Activated naive CD4-positive, alpha-beta T cell treated with anti-CD3 and anti-CD28 coated beads, Interleukin-2, amount 10 ng/mL, durations not matched to agents 7 days and 5 days (primary cell): Measurements from ENCODE around the gene ARRDC2.

Source experiments
- CTCF ChIA-PET: fragments of 350-600 bp; sonication (Branson Sonifier 250); formaldehyde crosslinking; loops from one replicate; lab custom pipeline; 2021; ENCODE audit warnings: antibody characterized with exemption; lab: Charles Lee
- DNase-seq: peaks from one replicate; pipeline ENCODE4 v3.0.0-alpha.2; 2020
- H3K27ac Mint-ChIP-seq: one replicate; pipeline ENCODE4 v1.8.0; 2021; ENCODE audit warnings: mild to moderate bottlenecking, moderate library complexity, mixed read lengths
- H3K27me3 Mint-ChIP-seq: one replicate; pipeline ENCODE4 v1.8.0; 2021; ENCODE audit warnings: mild to moderate bottlenecking, mixed read lengths
- H3K36me3 Mint-ChIP-seq: one replicate; pipeline ENCODE4 v1.8.0; 2021; ENCODE audit warnings: mixed read lengths
- H3K4me1 Mint-ChIP-seq: one replicate; pipeline ENCODE4 v1.8.0; 2021; ENCODE audit warnings: mixed read lengths
- H3K4me3 Mint-ChIP-seq: one replicate; pipeline ENCODE4 v1.8.0; 2021; ENCODE audit warnings: mild to moderate bottlenecking, moderate library complexity, mixed read lengths
- H3K9me3 Mint-ChIP-seq: one replicate; pipeline ENCODE4 v1.8.0; 2021; ENCODE audit warnings: mixed read lengths

The ARRDC2 gene

GRCh38 chr19:18044825-18045304, 36.9 kb downstream of the ARRDC2 start:
- peaks cover 42% of the 10 kb centered on the region for H3K4me1 Mint-ChIP-seq
- H3K9me3 Mint-ChIP-seq, result peaks cover 7% of the 10 kb centered on the region
- H3K27me3 Mint-ChIP-seq, result peaks cover 59% of the 10 kb centered on the region
- peak overlapping the region; percentile 63 for H3K4me3 Mint-ChIP-seq
- peaks cover 9% of the 10 kb centered on the region for H3K36me3 Mint-ChIP-seq
- H3K27ac Mint-ChIP-seq, result peak overlapping the region; percentile 91
- peak; percentile 95 for DNase-seq
- CTCF ChIA-PET, result interaction anchor here (0.6 to 3.3 kb wide), 6 partner anchors 14 to 702 kb away, joined by 3 to 34 read pairs (median 5); partner anchors contain the start of gene ARRDC2

DNA sequence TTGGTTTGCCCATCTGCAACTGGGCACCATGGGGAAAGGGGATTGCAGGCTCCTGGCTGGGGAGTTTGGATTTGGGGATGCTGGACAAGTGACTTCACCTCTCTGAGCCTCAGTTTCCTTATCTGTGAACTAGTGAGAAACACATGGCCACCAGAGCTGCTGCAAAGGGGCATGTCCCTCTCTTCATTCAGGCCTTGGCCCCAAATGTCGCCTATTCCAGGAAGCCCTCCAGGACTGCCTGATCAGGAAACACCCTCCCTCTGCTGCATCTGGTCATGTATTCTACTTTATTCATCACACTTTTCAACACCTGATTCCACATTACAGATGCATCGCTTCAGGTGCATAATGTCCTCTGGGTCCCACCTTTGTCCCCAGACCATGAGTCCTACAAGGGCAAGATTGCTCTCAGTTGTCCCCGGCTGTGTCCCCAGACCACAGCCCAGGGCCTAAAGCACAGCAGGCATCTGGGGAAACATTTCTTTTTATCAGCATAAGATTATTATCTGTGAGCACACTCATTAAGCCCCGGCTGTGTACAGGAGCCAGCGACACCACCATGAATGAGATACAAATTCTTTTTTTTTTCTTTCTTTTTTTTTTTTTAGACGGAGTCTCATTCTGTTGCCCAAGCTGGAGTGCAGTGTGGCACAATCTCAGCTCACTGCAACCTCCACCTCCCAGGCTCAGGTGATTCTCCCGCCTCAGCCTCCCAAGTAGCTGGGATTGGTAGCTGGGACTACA, 37.5 kb downstream of the ARRDC2 start:
- CTCF ChIA-PET, result interaction anchor here (0.6 to 3.3 kb wide), 6 partner anchors 13 to 703 kb away, joined by 3 to 34 read pairs (median 5); partner anchors contain the start of gene ARRDC2
- Mint-ChIP-seq H3K27ac (peak overlapping the region; percentile 91), H3K4me1 (peaks cover 49% of the 10 kb centered on the region), H3K36me3 (peaks cover 8% of the 10 kb centered on the region), H3K9me3 (peaks cover 7% of the 10 kb centered on the region), H3K27me3 (peaks cover 59% of the 10 kb centered on the region), H3K4me3 (peak overlapping the region; percentile 63)
- DNase-seq, result no peak

- peaks cover 3% of the 10 kb centered on the region for H3K9me3 Mint-ChIP-seq
- peaks cover 60% of the 10 kb centered on the region for H3K27me3 Mint-ChIP-seq
- H3K4me3 Mint-ChIP-seq, result no peak overlapping the region
- DNase-seq, result no peak
- H3K36me3 Mint-ChIP-seq, result peaks cover 5% of the 10 kb centered on the region
- H3K27ac Mint-ChIP-seq, result peak overlapping the region; percentile 70
- CTCF ChIA-PET, result interaction anchor here (3.3 kb wide), 1 partner anchor 12 kb away, joined by 34 read pairs; no protein-coding TSS in a partner anchor
- H3K4me1 Mint-ChIP-seq, result peaks cover 55% of the 10 kb centered on the region
Observed at GRCh38 chr19:18046059-18046718, 38.2 kb downstream of the ARRDC2 start.

- no peak overlapping the region for H3K27ac Mint-ChIP-seq
- H3K4me1 Mint-ChIP-seq, result peaks cover 53% of the 10 kb centered on the region
- DNase-seq, result no peak
- CTCF ChIA-PET, result no interaction called here
- H3K9me3 Mint-ChIP-seq, result no peaks in the 10 kb centered on the region
- H3K36me3 Mint-ChIP-seq, result peaks cover 4% of the 10 kb centered on the region
- H3K27me3 Mint-ChIP-seq, result peaks cover 45% of the 10 kb centered on the region
- H3K4me3 Mint-ChIP-seq, result no peak overlapping the region
Observed at GRCh38 chr19:18049385-18049784, 41.4 kb downstream of the ARRDC2 start.

GRCh38 chr19:18051887-18052286, 43.9 kb downstream of the ARRDC2 start:
- no peak for DNase-seq
- H3K27me3 Mint-ChIP-seq, result peaks cover 27% of the 10 kb centered on the region
- H3K27ac Mint-ChIP-seq, result no peak overlapping the region
- no peaks in the 10 kb centered on the region for H3K9me3 Mint-ChIP-seq
- peaks cover 2% of the 10 kb centered on the region for H3K36me3 Mint-ChIP-seq
- CTCF ChIA-PET, result no interaction called here
- H3K4me1 Mint-ChIP-seq, result peaks cover 28% of the 10 kb centered on the region
- no peak overlapping the region for H3K4me3 Mint-ChIP-seq

DNA sequence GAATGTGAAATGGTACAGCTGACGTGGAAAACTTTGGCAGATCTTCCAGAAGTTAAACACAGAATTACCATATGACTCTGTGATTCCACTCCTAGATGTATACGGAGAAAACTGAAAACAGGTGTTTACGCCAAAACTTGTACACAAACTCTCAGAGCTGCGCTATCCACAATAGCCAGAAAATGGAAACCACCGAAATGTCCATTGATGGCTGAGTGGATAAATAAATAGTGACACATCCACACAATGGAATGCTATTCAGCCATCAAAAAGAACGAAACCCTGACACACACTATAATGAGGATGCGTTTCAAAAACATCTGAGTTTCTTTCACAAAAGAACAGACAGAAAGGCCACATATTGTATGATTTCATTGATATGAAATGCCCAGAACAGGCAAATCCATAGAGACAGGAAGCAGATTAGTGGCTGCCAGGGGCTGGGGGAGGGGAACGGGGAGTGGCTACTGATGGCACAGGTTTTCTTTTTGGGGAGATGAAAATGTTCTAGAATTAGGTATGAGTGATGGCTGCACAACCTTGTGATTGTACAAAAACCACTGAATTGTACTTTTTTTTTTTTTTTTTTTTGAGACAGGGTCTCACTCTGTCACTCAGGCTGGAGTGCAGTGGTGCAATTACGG, 45.7 kb downstream of the ARRDC2 start:
- Mint-ChIP-seq H3K27ac (no peak overlapping the region), H3K36me3 (peaks cover 4% of the 10 kb centered on the region), H3K4me3 (no peak overlapping the region), H3K9me3 (no peaks in the 10 kb centered on the region), H3K27me3 (peaks cover 17% of the 10 kb centered on the region), H3K4me1 (peaks cover 36% of the 10 kb centered on the region)
- CTCF ChIA-PET, result no interaction called here
- DNase-seq, result peak; percentile 44

- CTCF ChIA-PET, result interaction anchor here (1.3 to 5.7 kb wide), 5 partner anchors 11 to 59 kb away, joined by 3 to 34 read pairs (median 9); partner anchors contain the start of gene ARRDC2
- Mint-ChIP-seq H3K4me1 (peaks cover 26% of the 10 kb centered on the region), H3K36me3 (peaks cover 7% of the 10 kb centered on the region), H3K4me3 (no peak overlapping the region), H3K27me3 (peaks cover 3% of the 10 kb centered on the region), H3K9me3 (no peaks in the 10 kb centered on the region), H3K27ac (no peak overlapping the region)
- DNase-seq, result no peak
Observed at GRCh38 chr19:18055967-18056366, 48.0 kb downstream of the ARRDC2 start.

GRCh38 chr19:18057557-18057956, 49.6 kb downstream of the ARRDC2 start:
- CTCF ChIA-PET, result interaction anchor here (0.6 to 5.7 kb wide), 10 partner anchors 13 to 120 kb away, joined by 3 to 34 read pairs (median 5); partner anchors contain the start of genes ARRDC2 and IL12RB1
- Mint-ChIP-seq H3K4me1 (peaks cover 24% of the 10 kb centered on the region), H3K4me3 (no peak overlapping the region), H3K27me3 (no peaks in the 10 kb centered on the region), H3K27ac (peak overlapping the region; percentile 79), H3K9me3 (no peaks in the 10 kb centered on the region), H3K36me3 (peaks cover 11% of the 10 kb centered on the region)
- DNase-seq, result no peak

DNA sequence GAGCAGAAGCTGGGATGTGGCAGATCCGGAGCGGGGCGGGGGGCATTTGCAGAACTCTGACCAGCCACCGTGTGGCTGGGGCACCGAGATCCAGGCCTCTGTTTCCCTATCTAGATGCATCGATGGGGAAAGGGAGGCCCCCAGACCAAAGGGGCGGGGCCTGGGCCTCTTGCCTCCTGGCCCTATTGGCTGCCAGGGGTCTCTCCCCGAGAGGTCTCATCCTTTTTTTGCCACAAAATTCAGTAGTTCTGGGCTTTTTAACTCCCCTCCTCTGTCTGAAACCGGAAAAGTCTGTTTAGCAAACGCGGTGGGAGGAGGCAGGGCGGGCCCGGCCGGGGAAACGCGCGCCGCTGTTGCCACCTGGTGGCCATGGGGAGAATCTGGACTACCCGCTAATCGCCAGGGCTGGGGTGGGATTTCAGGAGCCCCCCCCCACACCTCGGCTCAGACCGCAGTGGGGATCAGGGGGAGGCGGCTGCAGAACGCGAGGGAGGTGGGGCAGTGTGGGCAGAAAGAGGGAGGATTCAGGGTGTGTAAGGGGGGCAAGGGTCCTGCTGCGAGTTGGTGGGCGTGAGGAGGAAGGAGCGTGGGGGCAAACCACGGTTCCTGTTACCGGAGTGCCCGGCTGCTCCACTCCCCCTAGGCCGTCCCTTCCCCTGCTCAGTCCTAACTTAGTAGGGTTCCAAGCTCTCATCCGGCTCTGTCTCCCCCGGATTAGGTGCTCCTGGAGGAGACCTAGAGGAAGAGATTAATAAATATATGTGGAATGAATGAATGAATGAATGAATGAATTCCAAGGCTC, 50.4 kb downstream of the ARRDC2 start:
- no peaks in the 10 kb centered on the region for H3K27me3 Mint-ChIP-seq
- DNase-seq, result peak; percentile 86
- peak overlapping the region; percentile 15 for H3K4me3 Mint-ChIP-seq
- H3K9me3 Mint-ChIP-seq, result no peaks in the 10 kb centered on the region
- CTCF ChIA-PET, result interaction anchor here (0.6 to 5.7 kb wide), 17 partner anchors 13 to 192 kb away, joined by 3 to 58 read pairs (median 4); partner anchors contain the start of genes ARRDC2, CCDC124 and IL12RB1
- peaks cover 13% of the 10 kb centered on the region for H3K36me3 Mint-ChIP-seq
- peaks cover 19% of the 10 kb centered on the region for H3K4me1 Mint-ChIP-seq
- peak overlapping the region; percentile 79 for H3K27ac Mint-ChIP-seq

DNA sequence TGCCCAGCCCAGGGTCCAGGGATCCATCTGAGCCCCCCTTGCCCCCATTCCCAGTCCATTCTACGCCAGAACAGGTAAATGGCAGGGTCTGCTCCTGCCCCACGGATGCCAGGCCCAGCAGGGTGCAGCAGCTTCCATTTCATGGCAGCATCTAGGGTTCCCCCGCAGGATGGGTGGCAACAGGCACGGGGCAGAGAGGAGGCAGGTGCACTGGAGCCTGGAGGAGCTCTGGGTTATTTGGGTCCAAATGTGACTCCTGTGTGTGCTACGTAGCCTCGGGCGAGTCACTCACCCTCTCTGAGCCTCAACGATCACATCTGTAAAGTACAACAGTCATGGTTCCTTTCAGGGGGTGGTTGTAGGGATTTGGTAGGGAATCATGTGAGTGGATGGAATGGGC, 51.3 kb downstream of the ARRDC2 start:
- Mint-ChIP-seq H3K9me3 (no peaks in the 10 kb centered on the region), H3K36me3 (peaks cover 17% of the 10 kb centered on the region), H3K27ac (peak overlapping the region; percentile 45), H3K4me1 (peaks cover 14% of the 10 kb centered on the region), H3K4me3 (no peak overlapping the region), H3K27me3 (no peaks in the 10 kb centered on the region)
- peak; percentile 31 for DNase-seq
- CTCF ChIA-PET, result interaction anchor here (1.0 to 5.7 kb wide), 11 partner anchors 14 to 191 kb away, joined by 3 to 58 read pairs (median 4); partner anchors contain the start of genes ARRDC2 and CCDC124

- DNase-seq, result no peak
- no peak overlapping the region for H3K4me3 Mint-ChIP-seq
- peaks cover 21% of the 10 kb centered on the region for H3K36me3 Mint-ChIP-seq
- no peak overlapping the region for H3K27ac Mint-ChIP-seq
- no peaks in the 10 kb centered on the region for H3K27me3 Mint-ChIP-seq
- CTCF ChIA-PET, result interaction anchor here (1.2 to 5.7 kb wide), 8 partner anchors 9 to 127 kb away, joined by 3 to 58 read pairs (median 4); partner anchors contain the start of genes ARRDC2 and CCDC124
- H3K4me1 Mint-ChIP-seq, result peaks cover 14% of the 10 kb centered on the region
- H3K9me3 Mint-ChIP-seq, result no peaks in the 10 kb centered on the region
Observed at GRCh38 chr19:18059902-18060301, 51.9 kb downstream of the ARRDC2 start.

- Mint-ChIP-seq H3K9me3 (no peaks in the 10 kb centered on the region), H3K4me3 (no peak overlapping the region), H3K27ac (no peak overlapping the region), H3K36me3 (peaks cover 25% of the 10 kb centered on the region), H3K27me3 (no peaks in the 10 kb centered on the region), H3K4me1 (peaks cover 14% of the 10 kb centered on the region)
- DNase-seq, result no peak
- CTCF ChIA-PET, result interaction anchor here (0.6 to 5.7 kb wide), 6 partner anchors 10 to 57 kb away, joined by 3 to 58 read pairs (median 4); partner anchors contain the start of gene ARRDC2
Observed at GRCh38 chr19:18060472-18060871, 52.5 kb downstream of the ARRDC2 start.

- Mint-ChIP-seq H3K27me3 (no peaks in the 10 kb centered on the region), H3K4me3 (no peak overlapping the region), H3K9me3 (no peaks in the 10 kb centered on the region), H3K36me3 (peaks cover 31% of the 10 kb centered on the region), H3K27ac (no peak overlapping the region), H3K4me1 (peaks cover 14% of the 10 kb centered on the region)
- no peak for DNase-seq
- CTCF ChIA-PET, result interaction anchor here (1.9 to 4.3 kb wide), 3 partner anchors 49 to 106 kb away, joined by 9 to 58 read pairs (median 9); partner anchors contain the start of gene ARRDC2
Observed at GRCh38 chr19:18062028-18062427, 54.1 kb downstream of the ARRDC2 start.
